GM18517 (cell line): ENCODE data around the gene TEX51.

Experiments used
- ATAC-seq: cut with Tn5 transposase; IDR thresholded peaks from one replicate; pipeline ENCODE4 v1.9.1; 2021; ENCODE audit warnings: mild to moderate bottlenecking, moderate library complexity; ENCODE audit not compliant: unreplicated experiment

TEX51 gene

GRCh38 chr2:126898636-126899035 is at the start of gene TEX51:
Gene TEX51, plus strand, starts transcription at chr2:126898890. Its CDS starts 29 bp downstream, at chr2:126898919.
- ATAC-seq = no peak

DNA sequence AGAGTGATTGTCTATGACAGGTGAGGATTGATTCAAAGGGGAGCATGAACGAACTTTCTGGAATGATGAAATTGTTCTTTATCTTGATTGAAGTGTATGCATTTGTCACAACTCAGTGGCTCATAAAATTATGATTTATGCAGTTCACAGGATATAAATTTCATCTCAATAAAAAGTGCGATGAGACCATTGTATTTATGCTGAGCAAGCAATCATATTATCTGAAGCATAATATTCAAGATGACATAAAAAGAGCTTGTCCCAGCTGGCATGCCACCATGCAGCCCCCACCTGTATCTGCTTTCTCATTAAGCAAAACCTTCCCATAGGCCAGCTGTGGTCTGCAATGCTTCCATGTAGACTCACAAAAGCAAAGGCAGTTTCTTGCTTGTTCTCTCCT is 49.6 kb upstream of the TEX51 start:
- ATAC-seq = no peak

DNA sequence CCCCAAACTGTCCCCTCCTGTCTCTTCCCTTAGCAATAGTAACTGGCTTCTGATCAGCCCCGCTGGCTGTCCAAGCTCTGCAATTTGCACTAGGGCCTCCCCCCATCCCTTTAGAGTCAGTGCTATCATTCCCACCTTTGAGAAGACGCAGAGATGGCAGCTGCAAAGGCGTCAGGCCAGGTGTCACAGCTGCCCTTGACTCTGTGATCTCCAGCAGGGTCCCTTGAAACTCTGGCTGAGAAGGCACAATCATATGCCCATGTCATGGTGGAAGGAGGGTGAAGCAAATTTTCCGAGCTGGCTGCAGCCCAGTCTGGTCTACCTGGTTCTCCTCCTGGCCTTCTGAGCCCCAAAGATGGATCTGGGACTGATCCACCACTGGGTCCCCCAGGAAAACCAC is 49.2 kb upstream of the TEX51 start:
- no peak for ATAC-seq

DNA sequence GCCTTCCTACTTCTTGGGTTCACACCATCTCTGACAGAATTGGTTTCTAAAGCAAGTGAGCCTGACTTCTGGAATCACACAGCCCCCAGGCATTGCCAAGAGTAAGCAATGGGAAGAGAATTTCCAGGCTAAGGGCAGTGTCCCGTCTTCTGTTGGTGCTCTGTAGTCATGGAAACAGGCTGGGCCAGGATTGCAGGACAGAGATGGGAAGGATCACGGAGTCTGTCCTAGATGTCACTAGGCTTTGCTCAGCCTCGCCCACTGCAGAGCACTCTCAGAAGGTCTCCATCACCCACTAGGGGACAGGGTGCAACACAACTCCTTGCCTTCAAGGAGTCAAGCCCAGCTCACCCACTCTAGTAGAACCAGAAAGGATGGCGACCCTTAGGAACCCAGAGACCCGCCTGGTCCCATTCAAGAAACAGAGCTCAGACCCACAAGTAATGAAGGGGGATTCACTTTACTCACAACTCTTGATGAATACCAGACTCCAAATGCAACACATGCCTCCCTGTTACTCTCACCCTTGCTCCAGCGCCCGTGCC is 48.6 kb upstream of the TEX51 start:
- ATAC-seq = no peak

GRCh38 chr2:126850940-126851339 is 47.8 kb upstream of the TEX51 start:
- no peak for ATAC-seq

DNA sequence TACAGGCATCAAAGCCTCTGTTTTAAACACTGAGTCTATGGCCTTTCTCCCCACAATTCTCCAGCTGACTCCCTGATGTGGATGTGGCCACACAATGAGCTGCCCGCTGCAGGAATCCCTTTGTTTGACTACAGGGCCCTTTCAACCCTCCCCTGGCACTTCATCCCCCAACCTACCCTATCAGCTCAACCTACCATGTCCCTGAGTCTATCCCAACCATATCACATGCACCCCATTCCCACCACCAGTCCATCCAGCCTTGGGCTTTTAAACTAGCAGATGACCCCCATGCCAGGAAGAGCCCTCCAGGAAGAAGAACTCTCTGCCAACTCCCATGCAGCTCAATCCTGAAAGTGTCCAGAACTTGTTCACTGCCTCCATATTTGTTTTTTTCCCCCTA is 46.9 kb upstream of the TEX51 start:
- no peak for ATAC-seq

DNA sequence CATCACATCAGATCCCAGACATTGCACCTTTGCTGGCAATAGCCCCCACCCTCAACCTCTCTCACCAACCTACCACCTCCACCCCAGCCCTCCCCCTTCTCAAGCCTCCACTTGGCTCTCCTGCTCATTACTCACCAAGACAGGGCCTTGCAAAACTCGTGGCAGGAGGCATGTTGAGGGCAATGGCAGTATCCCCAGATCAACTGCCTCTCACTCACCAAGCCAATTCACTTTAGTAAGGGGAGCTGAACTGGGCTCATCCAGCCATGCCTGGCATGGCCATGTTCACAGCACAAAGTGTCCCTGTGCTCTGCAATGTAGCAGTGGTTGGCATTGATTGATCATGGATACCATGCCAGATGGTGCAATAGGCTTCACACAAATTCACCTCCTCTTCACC is 46.3 kb upstream of the TEX51 start:
- no peak for ATAC-seq

DNA sequence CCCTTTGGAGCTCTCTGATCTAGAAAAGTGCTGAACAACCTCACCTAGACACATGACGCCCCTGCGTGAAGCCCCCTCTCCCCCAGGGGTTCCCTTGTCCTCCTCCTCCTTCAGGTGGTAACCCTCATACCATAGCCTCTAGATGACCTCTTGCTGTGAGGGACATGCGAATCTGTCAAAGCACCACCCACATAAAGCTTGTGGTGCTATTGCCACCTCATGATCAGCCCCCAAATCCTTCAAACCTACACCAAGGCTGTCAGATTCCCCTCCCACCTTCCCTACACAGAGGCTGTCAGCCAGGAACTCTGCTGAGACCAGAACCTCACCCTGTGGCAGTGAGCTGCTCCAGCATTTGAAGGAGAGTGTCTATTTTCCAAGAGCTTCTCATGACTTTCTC is 43.1 kb upstream of the TEX51 start:
- no peak for ATAC-seq

GRCh38 chr2:126856403-126856802 is 42.3 kb upstream of the TEX51 start:
- no peak for ATAC-seq

- no peak for ATAC-seq
Observed at GRCh38 chr2:126857502-126857901, 41.2 kb upstream of the TEX51 start.

GRCh38 chr2:126858013-126858412 is 40.7 kb upstream of the TEX51 start:
- no peak for ATAC-seq

DNA sequence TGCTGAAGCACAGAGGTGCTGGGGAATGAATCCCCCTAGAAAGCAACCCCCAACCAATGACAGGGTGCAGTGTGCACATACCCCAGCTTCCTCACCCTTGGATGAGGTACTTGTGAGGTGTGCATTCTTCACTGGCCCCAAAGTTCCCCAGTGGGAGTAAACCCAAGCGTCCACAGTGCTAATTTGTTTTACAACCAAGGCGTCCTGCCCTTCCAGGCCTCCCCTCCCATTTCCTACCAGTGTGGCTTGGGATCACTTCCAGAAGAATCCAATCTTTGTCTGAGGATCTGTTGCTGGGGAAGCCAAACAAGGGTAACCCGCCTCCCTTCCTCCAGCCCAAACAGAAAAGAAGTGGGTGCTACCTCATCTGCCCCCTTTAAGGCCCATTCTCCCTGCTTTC is 40.3 kb upstream of the TEX51 start:
- no peak for ATAC-seq

- ATAC-seq = no peak
Observed at GRCh38 chr2:126858991-126859390, 39.7 kb upstream of the TEX51 start.

- no peak for ATAC-seq
Observed at GRCh38 chr2:126859631-126860030, 39.1 kb upstream of the TEX51 start.

DNA sequence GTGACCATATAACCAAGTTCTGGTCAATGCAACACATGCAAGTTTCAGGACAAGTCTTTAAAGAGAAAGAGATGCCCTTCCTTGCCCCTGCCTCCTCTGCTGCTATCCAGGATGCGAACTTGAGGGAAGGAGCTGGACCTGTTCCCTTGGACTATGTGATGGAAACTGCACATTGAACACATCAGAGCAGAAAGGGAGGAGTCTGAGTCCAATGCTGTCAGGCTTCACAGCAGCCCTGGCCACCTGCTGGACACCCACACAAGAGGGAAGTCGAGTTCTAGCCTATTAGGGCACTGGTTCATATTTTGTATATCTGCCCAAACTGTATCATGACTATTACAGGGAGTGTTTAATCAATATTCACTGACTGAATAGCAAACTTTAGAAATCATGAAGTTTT is 38.3 kb upstream of the TEX51 start:
- no peak for ATAC-seq

GRCh38 chr2:126862730-126863129 is 36.0 kb upstream of the TEX51 start:
- no peak for ATAC-seq

DNA sequence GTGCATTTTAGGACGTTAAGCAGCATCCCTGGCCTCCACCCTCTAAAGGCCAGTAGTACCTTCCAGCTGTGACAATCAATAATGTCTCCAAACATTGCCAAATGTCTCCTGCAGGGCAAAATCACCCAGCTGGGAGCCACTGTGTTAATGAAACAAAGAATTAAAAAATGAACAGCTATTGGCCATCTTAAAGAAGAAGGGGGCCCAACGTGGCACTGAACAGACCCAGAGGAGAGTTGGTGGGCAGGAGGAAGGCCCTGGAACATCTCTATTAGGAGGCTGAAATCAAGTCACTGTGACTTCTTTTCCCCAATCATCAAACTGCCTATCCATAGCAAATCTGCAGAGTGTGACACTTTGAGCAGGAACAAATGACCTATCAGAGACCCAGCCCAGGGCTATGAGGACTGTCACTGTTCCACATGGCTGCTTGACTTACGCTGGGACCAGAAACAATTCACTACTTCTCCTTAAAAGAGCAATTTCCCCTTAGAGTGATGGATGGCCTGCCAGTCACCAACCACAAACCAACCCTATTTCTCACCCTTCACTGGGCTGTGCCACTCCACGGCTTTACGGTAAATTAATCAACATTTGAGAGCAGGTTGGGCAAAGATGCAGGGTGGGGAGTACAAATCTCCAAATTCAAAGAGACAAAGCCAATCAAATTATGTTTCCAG is 35.2 kb upstream of the TEX51 start:
- ATAC-seq = no peak

DNA sequence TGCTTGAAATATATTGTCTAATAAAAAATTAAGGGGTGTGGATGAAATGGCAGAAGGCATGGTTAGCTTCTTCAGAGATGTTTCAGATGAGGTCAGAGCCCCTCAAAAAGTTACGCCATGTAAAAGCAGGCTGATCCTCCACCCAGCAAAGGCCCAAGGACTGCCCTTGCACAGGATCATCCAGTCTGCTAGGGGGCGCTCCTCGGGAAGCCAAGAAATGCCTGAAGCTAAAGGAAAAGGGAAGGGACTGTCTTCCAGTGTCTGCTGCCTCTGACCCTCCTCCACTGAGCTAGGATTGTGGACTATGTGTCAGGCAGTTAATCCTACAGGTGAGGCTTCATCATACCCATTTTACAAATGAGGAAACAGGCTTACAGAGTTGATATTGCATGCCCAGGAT is 33.8 kb upstream of the TEX51 start:
- ATAC-seq = no peak

DNA sequence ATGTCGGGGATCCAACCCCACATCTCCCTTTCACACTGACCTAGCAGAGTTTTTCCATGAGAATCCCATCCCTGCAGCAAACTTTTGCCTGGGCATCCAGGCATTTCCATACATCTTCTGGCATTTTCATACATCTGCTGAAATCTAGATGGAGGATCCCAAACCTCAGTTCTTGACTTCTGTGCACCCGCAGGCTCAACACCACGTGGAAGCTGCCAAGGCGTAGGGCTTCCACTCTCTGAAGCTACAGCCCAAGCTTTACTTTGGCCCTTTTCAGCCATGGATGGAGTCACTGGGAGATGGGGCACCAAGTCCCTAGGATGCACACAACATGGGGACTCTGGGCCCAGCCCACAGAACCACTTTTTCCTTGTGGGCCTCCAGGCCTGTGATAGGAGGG is 32.2 kb upstream of the TEX51 start:
- no peak for ATAC-seq

- ATAC-seq = no peak
Observed at GRCh38 chr2:126874961-126875360, 23.7 kb upstream of the TEX51 start.

DNA sequence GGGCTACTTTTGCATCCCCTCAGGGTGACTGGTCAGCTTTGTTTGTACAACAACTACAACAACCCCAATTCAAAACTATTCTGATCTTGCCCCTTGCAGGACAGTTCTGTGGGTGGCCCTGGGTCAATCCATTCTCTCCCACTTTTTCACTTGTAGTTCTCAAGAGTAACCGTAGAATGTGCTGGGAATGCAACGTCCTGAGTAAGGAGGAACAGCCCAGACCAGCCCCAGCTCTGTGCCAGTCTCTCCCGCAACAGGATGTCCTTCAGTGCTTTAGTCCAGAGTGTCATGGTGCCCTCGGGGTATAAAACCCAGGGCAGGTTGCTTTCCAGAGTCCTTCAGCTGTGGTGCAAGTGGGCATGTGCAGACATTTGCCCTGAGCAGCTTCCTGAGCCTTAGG is 22.1 kb upstream of the TEX51 start:
- ATAC-seq = no peak

DNA sequence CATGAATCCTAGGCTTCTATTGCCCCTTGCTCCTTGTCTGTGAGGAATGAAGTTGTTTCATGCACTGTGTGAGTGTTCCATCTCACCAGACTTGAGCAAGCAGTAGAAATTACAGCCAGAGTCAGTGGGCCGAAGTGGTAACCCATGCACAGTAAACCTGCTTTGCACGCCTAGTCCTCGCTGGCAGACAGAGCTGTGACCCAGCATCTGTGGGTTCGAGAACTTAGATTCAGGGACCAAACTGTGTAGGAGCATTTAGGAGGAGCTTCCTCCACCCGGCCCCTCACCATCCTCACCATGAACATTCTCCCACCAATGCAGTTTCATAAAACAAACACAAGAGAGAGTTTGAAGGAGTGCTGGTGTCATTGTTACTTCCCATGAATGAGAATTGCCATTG is 21.6 kb upstream of the TEX51 start:
- no peak for ATAC-seq
